ENCODE results near the gene RUNDC3A.
A peak's percentile ranks its signal among the peaks of the same experiment; 100 is the strongest.
"Not testable (repeated sequence)": the region's sequence is repeated elsewhere in the genome, so short reads cannot be mapped to it uniquely, and the experiment has no call there.

Gene RUNDC3A

DNA sequence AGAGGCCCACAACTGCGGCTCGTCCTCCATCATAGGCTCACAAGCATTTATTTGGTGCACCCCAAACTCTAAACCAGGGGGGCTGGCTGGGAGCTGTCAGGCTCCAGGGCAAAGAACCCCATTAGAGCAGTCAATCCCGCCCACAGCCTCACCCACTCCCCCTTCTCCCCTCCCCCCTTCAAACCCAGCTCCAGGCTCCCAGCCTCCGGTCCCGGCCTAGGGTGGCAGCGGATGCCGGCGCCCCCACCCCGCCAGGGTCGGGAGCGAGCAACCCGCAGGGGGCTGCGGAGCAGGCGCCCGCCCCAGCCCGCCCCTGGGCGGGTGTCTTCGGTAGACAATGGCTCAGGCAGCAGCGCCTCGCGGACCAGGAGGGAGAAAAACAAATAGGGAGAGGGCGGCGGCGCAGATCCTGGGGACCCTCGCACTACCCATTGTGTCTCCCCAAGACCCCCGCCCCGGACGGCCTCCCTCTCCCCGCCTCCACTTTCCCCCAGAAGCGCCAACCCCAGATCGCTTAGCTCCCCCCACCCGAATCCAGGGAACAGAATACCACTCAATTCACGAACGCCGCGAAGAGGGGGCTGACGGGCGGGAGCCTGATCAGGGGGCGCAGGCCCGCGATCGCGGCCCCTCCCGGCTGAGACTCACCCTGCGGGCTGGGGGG, 54.7 kb downstream of the RUNDC3A start:
- Histone ChIP-seq H3K9me3 (ENCODE audit: control insufficient read depth, insufficient read depth, low read length) (no peaks in the 10 kb centered on the region), H3K4me3 (ENCODE audit: low read depth, low read length) (peak overlapping the region; percentile 79), H3K9ac (ENCODE audit: low read depth, low read length) (peak overlapping the region; percentile 48; the same call in 1 of the 2 replicates), H3K27me3 (ENCODE audit: control insufficient read depth, insufficient read depth, low read length) (no peaks in the 10 kb centered on the region; the same call in 1 of the 2 replicates), H3K27ac (ENCODE audit: low read depth, low read length) (peak overlapping the region; percentile 35), H3K4me1 (ENCODE audit: control insufficient read depth, insufficient read depth, low read length) (peaks cover 21% of the 10 kb centered on the region), H3K36me3 (ENCODE audit: control insufficient read depth, insufficient read depth, low read length) (peaks cover 11% of the 10 kb centered on the region; the same call in 1 of the 2 replicates)

DNA sequence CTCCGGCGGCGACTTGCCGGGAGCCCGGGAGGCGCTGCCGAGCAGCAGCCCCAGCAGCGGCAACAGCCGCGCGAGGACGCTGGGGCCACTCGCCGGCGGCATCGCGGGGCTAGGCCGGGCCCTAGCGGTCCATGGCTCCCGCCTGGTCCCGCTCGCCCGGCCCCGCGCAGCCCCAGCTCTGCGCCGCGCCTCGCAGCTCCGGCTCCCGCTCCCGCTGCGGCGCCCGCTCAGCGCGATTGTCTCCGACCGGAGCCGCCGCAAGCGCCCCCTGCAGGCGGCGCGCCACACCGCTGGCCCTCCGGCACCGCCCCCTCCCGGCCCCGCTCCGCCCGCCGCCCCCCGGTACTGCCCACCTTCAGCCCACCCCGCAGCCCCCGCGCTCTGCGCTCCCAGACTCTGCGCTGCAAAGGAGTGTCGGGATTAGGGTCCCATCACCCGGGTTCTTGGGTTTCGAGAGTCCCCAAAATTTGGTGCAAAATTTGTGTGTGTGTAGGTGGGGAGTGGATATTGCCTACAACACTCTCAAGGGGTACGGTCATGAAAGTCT, 55.3 kb downstream of the RUNDC3A start, which contains the start of gene FAM171A2:
FAM171A2 (minus strand) TSS at position 241 of the 547 bp plus-strand sequence; CDS start at position 102, 139 bp downstream.
- Histone ChIP-seq H3K36me3 (ENCODE audit: control insufficient read depth, insufficient read depth, low read length) (peaks cover 11% of the 10 kb centered on the region; the same call in 1 of the 2 replicates), H3K27me3 (ENCODE audit: control insufficient read depth, insufficient read depth, low read length) (no peaks in the 10 kb centered on the region; the same call in 1 of the 2 replicates), H3K9ac (ENCODE audit: low read depth, low read length) (peak within 1 kb of the TSS; percentile 48; the same call in 1 of the 2 replicates), H3K9me3 (ENCODE audit: control insufficient read depth, insufficient read depth, low read length) (no peaks in the 10 kb centered on the region), H3K4me3 (ENCODE audit: low read depth, low read length) (peak within 1 kb of the TSS; percentile 79), H3K27ac (ENCODE audit: low read depth, low read length) (peak within 1 kb of the TSS; percentile 35), H3K4me1 (ENCODE audit: control insufficient read depth, insufficient read depth, low read length) (peaks cover 21% of the 10 kb centered on the region)

GRCh38 chr17:44365051-44365450, 56.6 kb downstream of the RUNDC3A start:
- H3K27me3 ChIP-seq (ENCODE audit: control insufficient read depth, insufficient read depth, low read length); H3K36me3 ChIP-seq (ENCODE audit: control insufficient read depth, insufficient read depth, low read length); H3K9me3 ChIP-seq (ENCODE audit: control insufficient read depth, insufficient read depth, low read length); H3K4me3 ChIP-seq (ENCODE audit: low read depth, low read length); H3K9ac ChIP-seq (ENCODE audit: low read depth, low read length); H3K27ac ChIP-seq (ENCODE audit: low read depth, low read length): not testable (repeated sequence)
- peaks cover 21% of the 10 kb centered on the region for H3K4me1 ChIP-seq (ENCODE audit: control insufficient read depth, insufficient read depth, low read length)

GRCh38 chr17:44367231-44367979, 59.0 kb downstream of the RUNDC3A start:
- Histone ChIP-seq H3K9me3 (ENCODE audit: control insufficient read depth, insufficient read depth, low read length) (no peaks in the 10 kb centered on the region), H3K4me3 (ENCODE audit: low read depth, low read length) (no peak overlapping the region), H3K27ac (ENCODE audit: low read depth, low read length) (no peak overlapping the region), H3K36me3 (ENCODE audit: control insufficient read depth, insufficient read depth, low read length) (no peaks in the 10 kb centered on the region), H3K9ac (ENCODE audit: low read depth, low read length) (no peak overlapping the region), H3K4me1 (ENCODE audit: control insufficient read depth, insufficient read depth, low read length) (0 out of 2 replicates have a peak, but pooled peaks cover under 1% of the 10 kb centered on the region), H3K27me3 (ENCODE audit: control insufficient read depth, insufficient read depth, low read length) (no peaks in the 10 kb centered on the region; the same call in 1 of the 2 replicates)

All from HUES48 (cell line).